Fibroblast of lung (primary cell): Measurements from ENCODE around the gene MPRIP.

Experiments used
- CTCF ChIP-seq, 2 donors: IDR thresholded peaks in 1 of 2; conservative IDR thresholded peaks in 1 of 2; 1 replicate in 1 of 2; 2 replicates in 1 of 2; pipeline ENCODE4 v1.5.1; 2011 to 2012; ENCODE audit warnings: low read length in 2 of 2, control low read depth in 1 of 2, inconsistent platforms in 1 of 2, low read depth in 1 of 2, mild to moderate bottlenecking in 1 of 2
- EZH2 ChIP-seq: IDR thresholded peaks from 2 replicates; pipeline ENCODE4 v1.5.1; 2012; ENCODE audit warnings: low read length, control low read depth, mild to moderate bottlenecking; ENCODE audit errors: missing control alignments

GRCh38 chr17:17028059-17028877 is 14.0 kb upstream of the MPRIP start:
- TF ChIP-seq CTCF (conservative IDR thresholded peaks at IDR 0.05 in 1 of 2, IDR thresholded peaks at IDR 0.05 in 1 of 2; ENCODE audit: low read depth in 1 of 2, low read length in 2 of 2), result no peak
- no peak for TF ChIP-seq EZH2
